HG03469 (cell line): ENCODE data around the gene ZNF326.

Experiments used
- ATAC-seq: cut with Tn5 transposase; IDR thresholded peaks from one replicate; pipeline ENCODE4 v1.9.1; 2021; ENCODE audit warnings: mild to moderate bottlenecking, moderate library complexity, moderate number of reproducible peaks; ENCODE audit not compliant: unreplicated experiment

ZNF326 gene

GRCh38 chr1:90067194-90067931 lies 72.5 kb downstream of the ZNF326 start:
- no peak for ATAC-seq

GRCh38 chr1:90068611-90069280 lies 73.8 kb downstream of the ZNF326 start:
- no peak for ATAC-seq

GRCh38 chr1:90074137-90074536 lies 79.2 kb downstream of the ZNF326 start:
- peak; percentile 63 for ATAC-seq

- no peak for ATAC-seq
Measured at GRCh38 chr1:90074566-90074965, 79.7 kb downstream of the ZNF326 start.

GRCh38 chr1:90074970-90075391 lies 80.1 kb downstream of the ZNF326 start:
- ATAC-seq, result no peak

- ATAC-seq, result no peak
Measured at GRCh38 chr1:90083995-90084394, 89.1 kb downstream of the ZNF326 start.
